Placental epithelial cell (primary cell): ENCODE measurements around the gene NOXA1. TPM values are rescaled to one million over a fixed set of nuclear protein-coding genes. Genes with fewer than 3 reads are reported as not detected.

Source experiments
- total RNA-seq: library from RNA; depleted of rRNA; stranded (reverse); fragments of >200 nt; gene quantifications from 2 replicates; pipeline ENCODE4 v1.2.3, GENCODE V29; 2012

NOXA1 gene
- 0.39 and 0.43 TPM in 2 replicates for total RNA-seq

DNA sequence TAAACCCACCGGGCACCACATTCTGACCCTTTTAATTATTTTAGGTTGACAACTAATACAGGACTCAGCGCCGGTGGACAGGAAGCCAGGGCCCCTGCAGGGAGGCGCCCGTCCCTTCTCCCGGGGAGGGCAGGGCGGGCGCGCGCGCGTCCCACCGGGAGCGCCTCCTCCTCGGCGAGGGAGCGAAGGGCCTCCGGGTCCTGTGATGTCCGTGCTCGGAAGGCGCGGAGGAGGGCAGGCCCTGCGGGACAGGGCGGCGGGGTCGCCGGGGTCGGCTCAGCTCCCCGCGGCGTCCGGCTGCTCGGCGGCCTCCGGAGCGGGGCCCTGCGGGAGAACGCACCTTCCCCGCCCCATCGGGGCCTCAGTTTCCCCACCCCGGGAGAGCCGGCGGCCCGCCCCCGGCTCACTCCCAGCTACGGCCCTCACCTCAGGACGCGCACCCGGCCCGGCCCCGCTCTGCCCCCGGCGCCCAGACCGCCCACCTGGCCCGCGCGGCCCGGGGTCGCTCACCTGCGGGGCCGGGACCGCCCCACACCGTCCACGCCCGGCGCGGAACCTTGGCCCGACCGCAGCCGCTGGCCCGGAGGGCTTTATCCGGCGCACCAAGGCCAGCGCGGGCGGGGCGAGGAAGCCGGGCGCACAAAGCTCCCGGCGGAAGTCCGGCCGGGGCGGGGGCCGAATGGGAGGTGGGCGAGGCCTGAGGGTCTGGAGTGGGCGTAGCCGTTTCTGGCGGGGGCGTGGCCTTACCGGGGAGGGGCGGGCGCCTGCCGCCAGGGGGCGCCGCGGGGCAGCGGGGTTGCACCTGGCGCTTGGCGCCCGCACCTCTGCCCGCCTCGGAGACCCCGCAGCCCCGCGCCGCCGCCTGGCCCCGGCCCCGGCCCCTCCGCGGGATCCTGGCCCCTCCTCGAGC, at the start of gene NOXA1, which contains the start of gene EXD3:
NOXA1 (plus strand) TSS at position 790 of the 910 bp plus-strand sequence. CDS start 137 bp downstream, outside the sequence.
EXD3 (minus strand) TSS at position 559 of the 910 bp plus-strand sequence. CDS start 27,805 bp downstream, outside the sequence.

GRCh38 chr9:137441289-137441934, 18.2 kb downstream of the NOXA1 start, which contains the start of gene ENTPD8:
ENTPD8 (minus strand) TSS chr9:137441357; CDS start chr9:137438285, 3,072 bp downstream.

GRCh38 chr9:137459152-137459600, 36.0 kb downstream of the NOXA1 start, which contains the start of gene NSMF:
NSMF (minus strand) TSS chr9:137459334; CDS start chr9:137459102, 232 bp downstream.

Other genes with a start within 250 kb of the NOXA1 start
- gene ANAPC2, start 234.8 kb upstream of the NOXA1 start, total RNA-seq = 28.3 and 48.3 TPM in 2 replicates
- gene SSNA1, start 234.7 kb upstream of the NOXA1 start, total RNA-seq = 72.2 and 73.2 TPM in 2 replicates
- 8.4 and 12.2 TPM in 2 replicates for gene TPRN, start 222.7 kb upstream of the NOXA1 start, total RNA-seq
- gene TMEM203, start 217.7 kb upstream of the NOXA1 start, total RNA-seq = 34.5 and 35.0 TPM in 2 replicates
- 7.3 and 7.9 TPM in 2 replicates for gene NDOR1, start 217.7 kb upstream of the NOXA1 start, total RNA-seq
- gene RNF208, start 201.2 kb upstream of the NOXA1 start, total RNA-seq = under 0.01 TPM in 1 of 2 replicates, not detected in the other
- gene CYSRT1, start 198.2 kb upstream of the NOXA1 start, total RNA-seq = 0.39 and 1.1 TPM in 2 replicates
- 0.76 and 2.0 TPM in 2 replicates for gene RNF224, start 195.9 kb upstream of the NOXA1 start, total RNA-seq
- 0.11 and 0.39 TPM in 2 replicates for gene SLC34A3, start 192.5 kb upstream of the NOXA1 start, total RNA-seq
- gene TUBB4B, start 182.1 kb upstream of the NOXA1 start, total RNA-seq = 76.2 and 226 TPM in 2 replicates
- gene STPG3, start 172.1 kb upstream of the NOXA1 start, total RNA-seq = not detected in 2 replicates
- gene NELFB, start 168.1 kb upstream of the NOXA1 start, total RNA-seq = 50.3 and 57.0 TPM in 2 replicates
- gene TOR4A, start 145.7 kb upstream of the NOXA1 start, total RNA-seq = 18.1 and 25.5 TPM in 2 replicates
- gene NRARP, start 121.1 kb upstream of the NOXA1 start, total RNA-seq = not detected in 2 replicates
- 3.6 and 10.6 TPM in 2 replicates for gene EXD3, start 231 bp upstream of the NOXA1 start, total RNA-seq
- not detected in 2 replicates for gene ENTPD8, start 18.0 kb downstream of the NOXA1 start, total RNA-seq
- 30.2 and 43.8 TPM in 2 replicates for gene NSMF, start 35.9 kb downstream of the NOXA1 start, total RNA-seq
- 2.1 and 4.7 TPM in 2 replicates for gene PNPLA7, start 127.0 kb downstream of the NOXA1 start, total RNA-seq
- gene MRPL41, start 128.5 kb downstream of the NOXA1 start, total RNA-seq = 29.8 and 32.6 TPM in 2 replicates
- gene DPH7, start 155.5 kb downstream of the NOXA1 start, total RNA-seq = 17.1 and 17.3 TPM in 2 replicates
- gene ZMYND19, start 167.1 kb downstream of the NOXA1 start, total RNA-seq = 15.7 and 16.8 TPM in 2 replicates
- gene ARRDC1, start 182.3 kb downstream of the NOXA1 start, total RNA-seq = 130 and 144 TPM in 2 replicates
- gene EHMT1, start 195.6 kb downstream of the NOXA1 start, total RNA-seq = 74.1 and 89.1 TPM in 2 replicates